HG03060 (cell line): Measurements from ENCODE around the gene CACNA1E.

Experiments
- ATAC-seq: cut with Tn5 transposase; IDR thresholded peaks from one replicate; pipeline ENCODE4 v1.9.1; 2021; ENCODE audit warnings: low read depth, moderate number of reproducible peaks; ENCODE audit not compliant: unreplicated experiment

CACNA1E gene

GRCh38 chr1:181674617-181675016 lies 191.3 kb downstream of the CACNA1E start:
- no peak for ATAC-seq

DNA sequence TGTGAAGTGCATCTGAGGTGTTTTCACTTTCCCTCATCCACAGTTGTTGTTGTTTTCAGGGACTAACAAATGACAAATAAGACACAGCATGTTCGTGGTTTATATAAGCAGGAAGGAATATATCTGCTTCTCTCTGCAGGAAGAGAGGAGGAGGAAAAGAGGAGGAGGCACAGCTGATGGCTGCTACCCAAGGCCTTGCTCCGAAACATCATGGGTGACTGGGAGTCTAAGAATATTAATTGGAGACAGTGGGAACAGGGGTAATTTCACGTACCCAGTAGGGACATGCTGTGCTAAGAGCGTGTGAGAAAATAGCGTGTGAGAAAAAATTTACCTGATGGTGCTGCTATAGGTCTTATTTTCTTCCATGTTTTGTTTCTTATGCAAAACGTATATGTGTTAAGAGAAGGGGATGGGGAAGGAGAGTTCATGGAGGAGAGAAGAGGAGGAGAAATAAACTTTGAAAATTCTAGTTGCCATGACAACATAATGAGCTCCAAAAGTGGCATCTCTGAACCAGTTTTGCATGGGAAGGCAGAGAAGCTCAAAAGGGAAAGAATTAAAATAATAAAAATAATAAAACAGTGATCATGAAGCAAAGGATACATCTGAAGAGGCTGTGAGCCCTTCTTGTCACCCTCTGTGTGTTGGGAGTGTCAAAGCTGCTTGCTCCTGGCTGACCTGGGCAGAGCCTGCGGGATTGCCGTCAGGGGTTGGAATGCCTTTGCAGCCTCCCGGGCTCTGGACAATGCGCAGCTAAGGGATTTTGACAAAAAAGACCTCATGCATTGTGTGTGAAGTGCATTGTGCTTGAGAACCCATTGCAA lies 192.0 kb downstream of the CACNA1E start:
- no peak for ATAC-seq

DNA sequence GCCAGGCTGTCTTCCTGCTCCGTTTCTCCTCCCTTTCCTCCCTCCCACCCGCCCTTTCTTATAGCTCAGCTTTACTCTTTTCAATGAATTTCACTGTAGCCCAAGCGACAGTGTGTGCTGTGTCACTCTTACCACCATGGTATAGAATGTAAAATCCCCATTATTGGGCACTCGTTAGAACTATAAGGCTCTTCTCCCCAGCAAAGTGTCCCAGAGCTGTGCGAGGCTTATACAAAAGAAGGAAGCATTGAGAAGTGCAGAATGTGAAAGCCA lies 192.5 kb downstream of the CACNA1E start:
- no peak for ATAC-seq

DNA sequence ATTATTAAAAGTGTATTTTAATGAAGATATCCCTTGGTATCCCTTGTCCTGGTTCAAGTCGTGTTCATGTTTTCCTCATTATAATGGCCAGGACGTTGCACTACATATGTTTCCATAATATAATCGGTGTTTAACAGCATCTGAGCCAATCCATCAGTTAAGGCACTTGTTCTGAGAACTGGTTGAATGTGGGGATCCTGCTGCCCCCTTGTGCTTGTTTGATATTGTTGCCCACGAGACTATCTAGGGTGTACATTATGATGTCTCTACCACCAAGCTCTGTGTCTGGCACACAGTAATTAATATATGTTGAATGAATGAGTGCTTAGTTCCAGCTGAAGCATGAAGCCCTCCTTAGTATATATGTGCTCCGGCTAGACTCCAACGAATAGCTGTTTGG lies 193.0 kb downstream of the CACNA1E start:
- no peak for ATAC-seq

DNA sequence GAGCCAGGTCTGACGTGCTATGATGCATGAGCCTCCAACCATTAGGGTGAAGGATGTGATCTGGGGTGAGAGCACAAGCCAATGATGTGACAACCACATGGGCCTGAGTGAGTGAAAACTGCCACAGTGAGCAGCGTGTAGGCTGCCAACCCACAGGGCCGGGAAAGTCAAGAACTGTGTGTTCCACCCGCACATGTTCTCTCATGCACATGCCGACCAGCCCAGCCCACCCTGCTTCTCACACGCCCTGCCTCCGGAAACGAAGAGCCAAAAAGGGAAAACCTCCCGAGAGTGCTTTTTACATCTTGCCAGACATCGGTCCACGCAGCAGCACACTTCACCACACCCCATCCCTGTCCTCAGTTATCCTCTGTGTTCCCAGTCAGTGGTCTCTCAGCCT lies 197.0 kb downstream of the CACNA1E start:
- ATAC-seq: no peak

GRCh38 chr1:181680871-181681270 lies 197.6 kb downstream of the CACNA1E start:
- ATAC-seq: no peak

- ATAC-seq: no peak
Observed at GRCh38 chr1:181685211-181685610, 201.9 kb downstream of the CACNA1E start.

DNA sequence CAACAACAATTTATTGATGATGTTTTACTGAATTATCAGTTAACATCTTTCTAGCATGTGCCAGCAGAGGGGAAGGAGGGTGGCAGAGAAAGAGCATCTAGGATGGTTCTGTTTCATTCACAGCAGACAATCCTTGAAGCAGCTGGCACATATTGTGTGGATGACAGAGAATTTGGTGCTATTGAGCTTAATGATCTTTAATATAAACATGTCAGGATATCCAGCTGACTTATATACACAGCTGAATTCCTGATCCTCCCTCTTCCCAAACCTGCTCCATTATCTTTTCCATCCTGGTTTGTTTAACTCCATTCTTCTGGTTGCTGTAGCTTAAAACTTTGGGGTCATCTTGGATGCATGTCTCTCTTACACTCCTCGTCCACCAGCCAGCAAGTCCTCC lies 218.6 kb downstream of the CACNA1E start:
- ATAC-seq: no peak

DNA sequence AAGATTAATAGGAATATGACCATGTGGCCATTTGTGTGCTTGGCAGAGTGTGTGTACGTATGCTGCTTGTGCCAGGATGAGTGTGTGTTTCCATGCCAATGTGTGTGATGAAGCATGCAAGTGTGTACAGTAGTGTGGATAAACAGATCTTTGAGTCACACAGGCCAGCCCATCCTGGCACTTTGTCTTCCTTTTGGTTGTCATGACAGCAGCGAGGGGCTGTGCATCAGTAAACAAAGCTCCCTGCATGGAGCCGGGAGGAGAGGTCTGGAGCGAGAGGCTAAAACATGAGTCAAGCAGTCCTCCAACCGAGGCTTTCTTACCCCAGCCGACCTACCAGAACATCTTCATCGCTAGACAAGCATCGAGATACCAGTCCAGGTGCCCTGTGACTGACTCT lies 221.2 kb downstream of the CACNA1E start:
- no peak for ATAC-seq

- ATAC-seq: no peak
Observed at GRCh38 chr1:181711820-181712219, 228.5 kb downstream of the CACNA1E start.

- no peak for ATAC-seq
Observed at GRCh38 chr1:181712711-181713110, 229.4 kb downstream of the CACNA1E start.

GRCh38 chr1:181714428-181714827 lies 231.1 kb downstream of the CACNA1E start:
- ATAC-seq: no peak

DNA sequence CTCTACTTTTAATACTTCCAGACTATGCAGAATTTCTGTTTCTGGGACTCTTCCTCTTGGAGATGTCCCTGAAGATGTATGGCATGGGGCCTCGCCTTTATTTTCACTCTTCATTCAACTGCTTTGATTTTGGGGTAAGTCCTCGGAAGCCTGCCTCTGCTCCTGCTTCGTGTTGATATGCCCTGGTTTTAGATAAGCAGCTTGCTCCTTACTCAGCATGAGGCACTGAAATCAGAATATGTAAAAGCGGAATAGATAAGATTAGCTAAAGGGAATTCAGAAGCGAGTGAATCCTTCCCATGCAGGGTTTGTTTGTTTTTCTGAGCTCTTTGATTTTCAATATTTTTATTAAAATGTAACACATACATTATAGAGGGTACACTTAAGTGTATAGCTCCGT lies 234.7 kb downstream of the CACNA1E start:
- ATAC-seq: no peak

DNA sequence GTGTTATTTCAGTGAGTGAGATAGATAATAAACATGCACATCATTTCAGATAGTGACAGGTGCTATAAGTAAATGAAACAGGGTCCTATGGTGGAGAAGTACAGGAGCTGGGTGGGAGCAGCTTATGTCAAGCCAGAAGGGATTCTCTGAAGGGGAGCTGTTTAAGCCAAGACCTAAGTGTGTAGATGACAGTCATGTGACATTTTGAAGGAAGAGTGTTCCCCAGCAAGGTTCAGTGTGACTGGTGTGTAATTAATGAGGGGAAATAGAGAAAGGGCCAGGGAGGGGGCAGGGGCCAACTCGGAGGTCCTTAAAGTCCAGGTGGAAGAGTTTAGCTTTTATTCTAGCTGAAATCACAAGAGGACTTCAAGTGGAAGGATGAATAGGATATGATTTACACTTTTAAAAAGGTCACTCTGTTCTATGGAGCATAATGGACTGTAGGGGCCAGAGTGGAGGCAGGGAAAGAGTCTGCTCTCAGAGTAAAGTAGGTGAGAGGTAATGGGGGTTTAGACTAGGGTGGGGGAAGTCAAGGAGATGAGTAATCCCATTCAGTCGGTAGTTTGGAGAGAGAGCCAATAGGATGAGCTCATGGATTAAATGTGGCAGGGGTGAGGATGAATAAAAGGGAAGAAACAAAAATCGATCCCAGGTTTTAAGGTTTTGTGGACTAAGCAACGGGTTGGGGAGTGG lies 243.1 kb downstream of the CACNA1E start:
- no peak for ATAC-seq

GRCh38 chr1:181730606-181731005 lies 247.3 kb downstream of the CACNA1E start:
- ATAC-seq: no peak

DNA sequence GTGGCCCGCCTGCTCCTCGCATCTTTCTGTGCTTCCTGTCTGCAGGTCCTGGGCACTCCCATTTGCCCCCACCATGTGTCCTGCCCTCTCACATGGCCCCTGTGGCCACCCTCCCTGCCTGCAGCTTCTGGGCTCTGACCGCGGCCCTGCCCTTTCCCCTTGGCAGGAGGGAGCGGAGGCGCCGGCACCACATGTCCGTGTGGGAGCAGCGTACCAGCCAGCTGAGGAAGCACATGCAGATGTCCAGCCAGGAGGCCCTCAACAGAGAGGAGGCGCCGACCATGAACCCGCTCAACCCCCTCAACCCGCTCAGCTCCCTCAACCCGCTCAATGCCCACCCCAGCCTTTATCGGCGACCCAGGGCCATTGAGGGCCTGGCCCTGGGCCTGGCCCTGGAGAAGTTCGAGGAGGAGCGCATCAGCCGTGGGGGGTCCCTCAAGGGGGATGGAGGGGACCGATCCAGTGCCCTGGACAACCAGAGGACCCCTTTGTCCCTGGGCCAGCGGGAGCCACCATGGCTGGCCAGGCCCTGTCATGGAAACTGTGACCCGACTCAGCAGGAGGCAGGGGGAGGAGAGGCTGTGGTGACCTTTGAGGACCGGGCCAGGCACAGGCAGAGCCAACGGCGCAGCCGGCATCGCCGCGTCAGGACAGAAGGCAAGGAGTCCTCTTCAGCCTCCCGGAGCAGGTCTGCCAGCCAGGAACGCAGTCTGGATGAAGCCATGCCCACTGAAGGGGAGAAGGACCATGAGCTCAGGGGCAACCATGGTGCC lies 249.1 kb downstream of the CACNA1E start:
- ATAC-seq: no peak

- no peak for ATAC-seq
Observed at GRCh38 chr1:181733486-181733885, 250.2 kb downstream of the CACNA1E start.

DNA sequence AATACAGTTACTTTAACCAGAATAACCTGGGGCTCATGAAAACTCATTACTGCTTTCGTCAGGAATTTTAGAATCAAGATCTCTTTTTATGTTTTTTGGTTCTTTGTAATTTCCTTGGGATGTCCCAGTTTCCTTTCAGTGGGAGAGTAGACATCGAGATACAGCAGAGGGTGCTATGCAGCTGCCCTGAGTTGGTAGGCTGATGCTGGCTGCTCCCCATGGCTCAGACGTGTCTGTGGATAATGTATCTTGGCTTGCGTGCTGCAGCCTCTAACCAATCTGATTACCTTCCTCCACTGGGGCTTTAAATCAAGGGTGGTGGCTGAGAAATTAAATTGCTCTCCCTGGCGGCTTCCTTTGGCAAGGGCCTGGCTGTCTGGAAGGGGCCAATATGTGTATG lies 253.7 kb downstream of the CACNA1E start:
- ATAC-seq: no peak

GRCh38 chr1:181739214-181739613 lies 255.9 kb downstream of the CACNA1E start:
- ATAC-seq: no peak

DNA sequence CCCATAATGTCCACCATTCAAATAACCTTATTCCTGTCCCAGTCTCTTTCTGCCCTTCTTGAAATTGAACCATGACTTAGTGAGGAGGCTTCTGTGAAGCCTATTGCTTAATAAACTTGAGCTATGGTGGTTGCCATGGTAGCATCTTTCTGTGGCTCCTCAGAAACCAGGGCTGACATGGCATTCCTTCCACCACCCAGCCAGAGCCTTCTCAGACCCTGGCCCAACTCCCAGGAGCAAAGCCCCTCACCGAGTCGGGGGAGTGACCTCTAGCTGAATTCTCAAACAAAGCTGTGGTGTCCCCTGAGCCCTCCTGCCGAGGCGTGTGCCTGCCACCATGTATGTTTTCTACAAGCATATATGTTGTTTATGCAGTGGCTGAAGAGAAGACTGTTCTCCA lies 259.1 kb downstream of the CACNA1E start:
- ATAC-seq: no peak

DNA sequence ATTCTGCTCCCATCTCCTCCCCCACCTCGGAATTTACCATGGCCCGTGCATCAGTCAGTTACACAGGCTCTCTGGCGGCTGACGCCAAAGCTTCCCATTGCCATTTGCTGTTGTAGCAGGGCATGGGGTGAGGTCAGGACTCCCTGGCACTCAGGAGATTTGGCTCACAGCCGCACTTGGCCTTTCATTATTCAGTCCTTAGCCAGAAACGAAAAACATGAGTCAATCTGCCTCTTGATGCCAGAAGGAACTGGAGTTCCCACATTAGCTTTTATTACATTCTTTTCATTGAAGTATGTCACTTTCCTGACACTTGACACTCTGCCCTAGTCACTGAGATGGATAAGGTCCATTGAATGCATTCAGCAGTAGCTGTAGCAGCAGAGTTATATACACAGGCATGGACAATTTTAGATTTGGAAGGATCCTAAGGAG lies 260.6 kb downstream of the CACNA1E start:
- no peak for ATAC-seq

GRCh38 chr1:181746224-181746623 lies 262.9 kb downstream of the CACNA1E start:
- ATAC-seq: no peak
